Kidney (tissue), 14 donors: ENCODE results near the gene SHCBP1L. TPM values are rescaled to one million over a fixed set of nuclear protein-coding genes. Genes with fewer than 3 reads are reported as not detected.

Experiments
- DNase-seq, 5 donors: peaks; one replicate each; pipeline ENCODE4 v3.0.0-alpha.2; 2013 to 2020
- FAIRE-seq: peaks from 2 replicates; lab custom pipeline; 2012; peaks lifted over from hg19 to GRCh38; lab: Jason Lieb, UNC
- H3K27ac ChIP-seq, 2 donors: one replicate each; pipeline ENCODE4 v1.7.0; 2013; ENCODE audit warnings: low read depth in 2 of 2, low read length in 2 of 2, inconsistent platforms in 1 of 2
- H3K27me3 ChIP-seq: one replicate; pipeline ENCODE4 v1.7.1; 2013; ENCODE audit warnings: low read length, inconsistent platforms; ENCODE audit not compliant: control insufficient read depth, insufficient read depth
- H3K36me3 ChIP-seq, 3 donors: one replicate each; pipeline versions ENCODE4 v1.7.0 to v1.7.1; 2013; ENCODE audit warnings: low read length in 3 of 3, control low read depth in 1 of 3, inconsistent platforms in 1 of 3; ENCODE audit not compliant: insufficient read depth in 3 of 3, control insufficient read depth in 2 of 3
- H3K4me1 ChIP-seq, 3 donors: one replicate each; pipeline versions ENCODE4 v1.7.0 to v1.7.1; 2013; ENCODE audit warnings: low read length in 3 of 3, inconsistent platforms in 1 of 3, low read depth in 1 of 3; ENCODE audit not compliant: control insufficient read depth in 2 of 3, insufficient read depth in 2 of 3
- H3K4me3 ChIP-seq, 3 donors: one replicate each; pipeline versions ENCODE4 v1.7.0 to v1.8.1; 2013; ENCODE audit warnings: low read length in 3 of 3, control low read depth in 1 of 3, inconsistent platforms in 1 of 3
- H3K9ac ChIP-seq, 3 donors: one replicate each; pipeline versions ENCODE4 v1.7.0 to v1.7.1; 2013; ENCODE audit warnings: low read length in 3 of 3, control low read depth in 1 of 3, inconsistent platforms in 1 of 3
- H3K9me3 ChIP-seq, 3 donors: one replicate each; pipeline versions ENCODE4 v1.7.0 to v1.7.1; 2013; ENCODE audit warnings: low read length in 3 of 3, control low read depth in 1 of 3, inconsistent platforms in 1 of 3; ENCODE audit not compliant: control insufficient read depth in 2 of 3, insufficient read depth in 1 of 3
- CTCF ChIP-seq: IDR thresholded peaks from 3 replicates; pipeline ENCODE4 v1.5.1; 2012; ENCODE audit warnings: mild to moderate bottlenecking, moderate library complexity, borderline replicate concordance; ENCODE audit not compliant: insufficient read depth; ENCODE audit errors: extremely low read depth
- intact Hi-C: fragments of 100-400 bp; cut with DNase I; formaldehyde crosslinking; loops from one replicate; pipeline ENCODE4 v1.11.1; 2022
- polyA plus RNA-seq: library from polyadenylated mRNA; stranded (reverse); fragments of 350-450 nt; fragmentation: Illumina TruSeq; extraction: RNeasy Lipid Tissue Mini Kit (QIAGEN cat#74804); gene quantifications from one replicate; pipeline ENCODE4 v1.2.3, GENCODE V29; 2014; ENCODE audit warnings: low read depth, low replicate concordance; ENCODE audit not compliant: insufficient read depth
- total RNA-seq: library from RNA; stranded (reverse); fragmentation: NEBNext Ultra II Directional; extraction: Animal tissue kit (Norgen Biotek cat#: 25700); gene quantifications from one replicate; pipeline ENCODE4 v1.2.1, GENCODE V29; 2021
- donor health status: control.
- donor health status: control.
- donor health status: control.
- donor health status: control.
- donor health status: control.
- donor health status: DM: yes; HTN: yes; CAD: no.
- donor health status: Normal renal cell carcinoma (clear cell type).

Gene SHCBP1L
- total and polyA plus RNA-seq, 2 donors from 2014 or later: not detected

- intact Hi-C loops: no loop called here
- no peak overlapping the region for H3K27ac ChIP-seq
- DNase-seq (no peak), FAIRE-seq (no peak)
- H3K9ac ChIP-seq: no peak overlapping the region
- no peaks in the 10 kb centered on the region for H3K27me3 ChIP-seq
- no peak for TF ChIP-seq CTCF
- H3K9me3 ChIP-seq: peaks cover 0 to 5% (median 0%) of the 10 kb centered on the region in 3 donors
- H3K36me3 ChIP-seq: no peaks in the 10 kb centered on the region
- H3K4me3 ChIP-seq: no peak overlapping the region
- no peaks in the 10 kb centered on the region for H3K4me1 ChIP-seq
These were observed 17.2 kb downstream of the SHCBP1L start for GRCh38 chr1:182935716-182936115.

- Histone ChIP-seq H3K27me3 (no peaks in the 10 kb centered on the region), H3K27ac (no peak overlapping the region), H3K9me3 (peaks cover 0 to 5% (median 0%) of the 10 kb centered on the region in 3 donors), H3K36me3 (no peaks in the 10 kb centered on the region), H3K4me1 (no peaks in the 10 kb centered on the region), H3K9ac (no peak overlapping the region), H3K4me3 (no peak overlapping the region)
- intact Hi-C loops: no loop called here
- FAIRE-seq (no peak), DNase-seq (no peak)
- no peak for TF ChIP-seq CTCF
These were observed 22.0 kb downstream of the SHCBP1L start for GRCh38 chr1:182930985-182931384.

GRCh38 chr1:182927693-182928433 is 25.1 kb downstream of the SHCBP1L start:
- no peak overlapping the region for H3K27ac ChIP-seq
- no peaks in the 10 kb centered on the region for H3K36me3 ChIP-seq
- H3K4me1 ChIP-seq: no peaks in the 10 kb centered on the region
- intact Hi-C loops: no loop called here
- no peaks in the 10 kb centered on the region for H3K27me3 ChIP-seq
- no peak overlapping the region for H3K9ac ChIP-seq
- TF ChIP-seq CTCF: no peak
- no peak for DNase-seq
- H3K4me3 ChIP-seq: no peak overlapping the region
- H3K9me3 ChIP-seq: no peaks in the 10 kb centered on the region
- no peak for FAIRE-seq

GRCh38 chr1:182925661-182926060 is 27.3 kb downstream of the SHCBP1L start:
- FAIRE-seq (no peak), DNase-seq (no peak)
- no peaks in the 10 kb centered on the region for H3K36me3 ChIP-seq
- no peaks in the 10 kb centered on the region for H3K27me3 ChIP-seq
- H3K27ac ChIP-seq: no peak overlapping the region
- intact Hi-C loops: no loop called here
- TF ChIP-seq CTCF: no peak
- no peak overlapping the region for H3K4me3 ChIP-seq
- H3K9ac ChIP-seq: no peak overlapping the region
- H3K9me3 ChIP-seq: no peaks in the 10 kb centered on the region
- H3K4me1 ChIP-seq: no peaks in the 10 kb centered on the region
